GM21515 (cell line): ENCODE measurements around the gene SOX8.
"Not testable (repeated sequence)": the region's sequence is repeated elsewhere in the genome, so short reads cannot be mapped to it uniquely, and the experiment has no call there.

Source experiments
- ATAC-seq: cut with Tn5 transposase; IDR thresholded peaks from one replicate; pipeline ENCODE4 v1.9.1; 2021; ENCODE audit not compliant: unreplicated experiment

The SOX8 gene

GRCh38 chr16:1021553-1022160, 40.1 kb downstream of the SOX8 start:
- ATAC-seq, result no peak

DNA sequence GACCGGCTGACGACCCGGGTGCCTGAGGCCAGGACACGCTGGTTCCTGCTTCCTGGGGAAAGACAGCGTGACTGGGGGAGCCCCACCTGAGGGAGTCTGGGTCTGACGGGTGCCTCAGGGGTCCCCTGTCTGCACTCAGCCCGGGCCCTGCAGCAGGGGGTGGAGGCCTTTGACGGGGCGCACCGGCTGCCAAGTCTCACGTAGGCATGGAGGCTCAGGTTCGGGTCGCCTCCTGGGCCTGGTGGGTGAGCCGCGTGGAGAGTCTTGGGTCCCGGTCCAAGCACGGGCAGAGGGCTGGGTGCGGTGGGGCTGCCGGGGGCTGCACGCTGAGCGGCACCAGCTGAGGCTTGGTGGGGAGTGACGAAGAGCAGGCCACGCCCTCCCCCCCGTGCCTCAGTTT, 40.9 kb downstream of the SOX8 start:
- ATAC-seq, result no peak

DNA sequence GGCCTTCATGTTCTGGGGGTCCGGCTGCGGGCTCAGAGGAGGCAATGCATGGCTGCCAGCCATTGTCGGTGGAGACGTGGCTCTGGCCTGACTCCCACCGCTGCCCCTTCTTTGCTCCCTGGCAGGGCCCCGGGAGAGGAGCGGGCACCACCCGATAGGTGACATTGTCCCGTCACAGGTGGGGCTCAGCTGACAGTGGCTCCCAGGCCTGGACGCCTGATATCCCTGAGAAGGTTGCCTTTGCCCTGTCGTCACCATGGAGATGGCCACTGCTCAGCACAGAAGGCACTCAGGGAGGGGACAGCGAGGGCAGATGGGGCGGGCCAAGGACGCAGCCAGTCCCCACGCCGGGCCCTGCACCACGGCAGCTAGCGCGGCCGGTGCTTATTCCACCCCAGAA, 42.6 kb downstream of the SOX8 start:
- ATAC-seq, result no peak

DNA sequence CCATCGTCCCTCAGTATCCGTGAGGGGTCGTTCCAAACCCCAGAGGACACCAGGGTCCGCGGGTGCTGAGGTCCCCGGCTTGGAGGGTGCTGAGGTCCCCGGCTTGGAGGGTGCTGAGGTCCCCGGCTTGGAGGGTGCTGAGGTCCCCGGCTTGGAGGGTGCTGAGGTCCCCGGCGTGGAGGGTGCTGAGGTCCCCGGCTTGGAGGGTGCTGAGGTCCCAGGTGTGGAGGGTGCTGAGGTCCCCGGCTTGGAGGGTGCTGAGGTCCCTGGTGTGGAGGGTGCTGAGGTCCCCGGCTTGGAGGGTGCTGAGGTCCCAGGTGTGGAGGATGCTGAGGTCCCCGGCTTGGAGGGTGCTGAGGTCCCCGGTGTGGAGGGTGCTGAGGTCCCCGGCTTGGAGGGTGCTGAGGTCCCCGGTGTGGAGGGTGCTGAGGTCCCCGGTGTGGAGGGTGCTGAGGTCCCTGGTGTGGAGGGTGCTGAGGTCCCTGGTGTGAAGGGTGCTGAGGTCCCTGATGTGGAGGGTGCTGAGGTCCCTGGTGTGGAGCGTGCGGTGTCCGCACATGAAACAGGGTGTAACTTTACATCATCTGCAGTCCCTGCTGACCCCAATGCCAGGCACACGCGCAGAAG, 43.7 kb downstream of the SOX8 start:
- not testable (repeated sequence) for ATAC-seq

DNA sequence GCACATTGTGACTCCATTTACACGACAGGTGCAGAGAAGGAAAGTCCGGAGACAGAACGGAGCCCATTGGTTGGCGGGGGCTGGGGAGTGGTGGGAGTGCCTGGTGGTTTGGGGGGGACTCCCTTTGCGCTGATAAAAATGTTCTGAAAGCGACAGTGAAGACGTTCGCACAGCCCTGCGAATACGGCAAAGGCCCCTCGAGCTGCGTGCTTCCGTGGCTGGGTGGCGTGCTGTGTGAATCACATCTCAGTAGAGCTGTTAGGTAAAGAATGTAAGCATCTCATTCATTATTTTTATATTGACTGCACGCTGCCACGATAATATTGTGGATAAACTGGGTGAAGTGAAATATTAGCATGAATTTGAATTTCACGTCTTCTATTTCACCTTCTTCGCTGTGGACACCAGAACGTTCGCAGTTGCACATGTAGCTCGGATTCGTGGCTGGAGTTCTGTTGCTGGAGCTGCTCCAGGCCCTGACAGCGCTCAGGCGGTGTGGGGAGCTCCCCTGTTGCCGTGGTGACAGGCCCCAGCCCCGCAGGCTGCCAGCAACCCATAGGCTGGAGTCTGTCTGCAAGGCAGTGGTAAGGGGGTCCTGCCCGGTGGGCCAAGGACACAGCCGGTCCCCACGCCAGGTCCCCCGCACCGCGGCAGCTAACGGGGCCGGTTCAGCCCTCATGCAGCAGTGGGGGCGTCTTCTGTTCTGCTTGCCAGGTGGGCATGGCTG, 44.6 kb downstream of the SOX8 start:
- ATAC-seq, result no peak

DNA sequence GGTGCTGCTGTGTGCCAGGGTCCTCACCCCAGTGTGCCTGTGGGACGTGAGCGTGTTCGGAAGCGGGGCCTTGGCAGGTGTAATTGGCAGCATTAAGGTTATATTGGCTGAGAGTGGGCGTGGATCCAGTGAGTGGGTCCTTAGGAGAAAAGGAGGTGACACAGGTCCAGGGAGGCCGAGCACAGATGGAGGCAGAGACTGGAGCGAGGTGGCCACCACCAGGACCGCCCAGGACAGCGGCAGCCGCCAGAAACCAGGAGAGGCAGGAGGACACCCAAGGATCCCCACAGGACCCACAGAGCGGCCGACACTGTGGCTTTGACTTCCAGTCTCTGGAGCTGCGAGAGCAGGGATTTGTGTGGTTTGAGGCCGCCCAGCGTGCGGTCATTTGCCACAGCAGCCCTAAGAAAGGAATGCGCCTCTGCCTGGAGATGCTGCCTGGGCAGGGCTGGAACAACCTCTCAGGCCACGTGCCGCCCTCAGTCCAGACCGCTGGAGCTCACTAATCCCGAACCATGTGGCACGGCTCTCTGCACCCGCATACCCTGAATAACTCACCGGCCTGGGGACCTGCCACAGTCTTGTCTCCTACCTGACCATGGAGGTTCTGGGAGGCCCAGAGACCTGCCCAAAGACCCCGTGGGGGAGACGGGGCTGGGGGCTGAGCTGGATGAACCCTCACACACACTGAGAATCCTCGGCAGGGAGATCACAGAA, 45.4 kb downstream of the SOX8 start:
- ATAC-seq, result no peak

GRCh38 chr16:1027501-1027815, 45.9 kb downstream of the SOX8 start:
- ATAC-seq, result no peak

GRCh38 chr16:1028056-1028455, 46.5 kb downstream of the SOX8 start:
- ATAC-seq, result no peak

DNA sequence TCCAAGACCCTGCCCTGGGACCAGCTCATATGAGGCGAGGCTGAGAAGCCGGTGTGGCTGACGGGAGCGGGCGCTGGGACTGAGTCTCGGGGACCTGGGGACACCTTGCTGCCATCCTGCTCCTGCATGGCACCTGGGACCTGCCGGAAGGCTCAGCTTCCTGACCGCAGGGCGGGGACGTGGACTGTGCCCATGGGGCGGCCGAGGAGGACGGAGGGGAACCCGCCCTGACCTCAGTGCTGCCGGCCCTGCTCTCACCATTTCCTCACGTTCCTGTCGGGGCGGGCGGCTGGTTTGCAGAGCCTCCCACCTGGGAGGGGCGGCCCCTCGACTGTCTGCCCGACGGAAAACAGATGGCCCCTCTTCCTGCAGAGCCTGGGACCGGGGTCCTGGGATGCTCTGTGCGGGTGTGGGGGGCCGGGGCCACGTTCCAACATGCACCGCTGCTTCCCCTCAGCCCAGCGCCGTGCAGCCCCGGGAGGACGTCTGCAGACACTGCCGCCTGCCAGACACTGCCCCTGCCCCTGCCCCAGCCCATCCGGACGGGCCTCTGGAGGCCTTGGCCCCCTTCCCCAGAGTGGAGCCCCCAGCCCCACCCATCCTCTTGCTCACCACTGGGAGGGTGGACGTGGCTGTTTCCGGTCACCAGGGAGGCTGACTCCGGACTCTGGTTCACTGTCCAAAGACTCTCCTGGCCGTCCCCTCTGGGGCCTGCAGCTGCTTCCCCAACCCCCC, 47.1 kb downstream of the SOX8 start:
- ATAC-seq, result no peak

- no peak for ATAC-seq
These were observed 47.6 kb downstream of the SOX8 start for GRCh38 chr16:1029259-1029545.

DNA sequence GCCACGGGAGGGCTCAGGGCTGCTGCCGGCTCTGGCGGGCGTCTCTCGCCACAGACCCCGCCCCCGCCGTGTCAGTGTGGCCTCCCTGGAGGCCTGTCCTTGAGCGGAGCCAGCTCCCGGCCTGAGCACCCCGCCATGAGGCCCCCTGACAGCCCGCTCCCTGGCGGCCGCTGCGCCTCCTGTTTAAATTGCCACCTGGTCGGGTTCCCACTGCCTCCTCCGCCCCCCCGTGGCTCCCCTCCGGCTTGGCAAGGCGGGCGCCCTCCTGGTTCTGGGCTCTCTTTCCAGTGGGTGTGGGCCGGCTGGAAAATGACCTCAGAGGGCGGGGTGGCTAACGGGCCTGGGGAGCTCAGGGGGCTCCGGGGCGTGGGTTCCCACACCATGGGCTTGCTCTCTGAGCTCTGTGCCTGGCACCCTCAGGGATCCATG, 48.9 kb downstream of the SOX8 start:
- ATAC-seq, result no peak

GRCh38 chr16:1031666-1032065, 50.1 kb downstream of the SOX8 start:
- no peak for ATAC-seq

- ATAC-seq, result no peak
These were observed 51.0 kb downstream of the SOX8 start for GRCh38 chr16:1032607-1033006.

DNA sequence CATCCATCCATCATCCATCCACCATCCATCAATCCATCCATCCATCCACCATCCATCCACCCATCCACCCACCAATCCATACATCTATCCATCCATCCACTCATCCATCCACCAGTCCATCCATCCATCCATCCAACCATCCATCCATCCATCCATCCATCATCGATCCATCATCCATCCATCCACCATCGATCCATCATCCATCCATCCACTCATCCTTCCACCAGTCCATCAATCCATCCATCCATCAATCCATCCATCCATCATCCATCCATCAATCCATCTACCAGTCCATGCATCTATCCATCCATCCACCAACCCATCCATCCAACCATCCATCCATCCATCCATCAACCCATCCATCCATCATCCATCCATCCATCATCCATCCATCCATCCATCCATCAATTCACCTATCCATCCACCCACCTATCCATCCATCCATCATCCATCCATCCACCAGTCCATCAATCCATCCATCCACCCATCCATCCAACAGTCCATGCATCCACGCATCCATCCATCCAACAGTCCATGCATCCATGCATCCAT, 51.6 kb downstream of the SOX8 start:
- ATAC-seq, result no peak

GRCh38 chr16:1034230-1035065, 52.9 kb downstream of the SOX8 start:
- no peak for ATAC-seq

GRCh38 chr16:1035066-1035415, 53.5 kb downstream of the SOX8 start:
- no peak for ATAC-seq

- no peak for ATAC-seq
These were observed 54.6 kb downstream of the SOX8 start for GRCh38 chr16:1036166-1036565.
